ENCODE results near the gene GJB1. TPM values are rescaled to one million over a fixed set of nuclear protein-coding genes. Genes with fewer than 3 reads are reported as not detected.

Gene GJB1
- polyA plus RNA-seq, 1 donor from 2014 or later, result not detected

DNA sequence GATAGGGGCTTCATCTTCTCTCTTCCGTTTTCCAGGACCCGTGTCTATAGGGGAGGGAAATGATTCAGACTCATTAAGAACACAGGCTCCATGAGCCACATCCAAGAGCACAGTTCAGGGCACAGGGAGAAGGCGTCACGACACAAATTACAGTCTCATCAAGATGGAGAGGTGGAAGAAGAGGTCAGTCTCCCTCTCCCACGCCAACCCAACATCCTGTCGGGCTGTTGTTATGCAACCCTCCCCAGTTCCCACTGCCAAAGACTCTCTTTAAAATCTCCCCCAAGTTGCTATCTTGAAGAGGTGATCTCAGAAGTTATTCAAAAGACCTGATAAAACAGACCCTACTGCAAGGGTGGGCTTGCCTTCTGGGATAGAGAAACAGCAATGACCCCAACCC lies 18.3 kb downstream of the GJB1 start:
- no peaks in the 10 kb centered on the region for H3K36me3 ChIP-seq (ENCODE audit: insufficient read depth, low read length)
- H3F3A ChIP-seq (ENCODE audit: insufficient read depth, low read length, poor library complexity, severe bottlenecking), result no peaks in the 10 kb centered on the region
- TF ChIP-seq SMC3 (conservative IDR thresholded peaks at IDR 0.05; ENCODE audit: poor library complexity), result no peak
- no peak for TF ChIP-seq EZH2 (IDR thresholded peaks at IDR 0.05; ENCODE audit: borderline replicate concordance, insufficient read depth, low read length, poor library complexity, severe bottlenecking)
- TF ChIP-seq MXI1 (conservative IDR thresholded peaks at IDR 0.05; ENCODE audit: poor library complexity, severe bottlenecking), result no peak
- TF ChIP-seq TAF1 (IDR thresholded peaks at IDR 0.05; ENCODE audit: low read depth), result no peak
- TF ChIP-seq, protein P1, sequence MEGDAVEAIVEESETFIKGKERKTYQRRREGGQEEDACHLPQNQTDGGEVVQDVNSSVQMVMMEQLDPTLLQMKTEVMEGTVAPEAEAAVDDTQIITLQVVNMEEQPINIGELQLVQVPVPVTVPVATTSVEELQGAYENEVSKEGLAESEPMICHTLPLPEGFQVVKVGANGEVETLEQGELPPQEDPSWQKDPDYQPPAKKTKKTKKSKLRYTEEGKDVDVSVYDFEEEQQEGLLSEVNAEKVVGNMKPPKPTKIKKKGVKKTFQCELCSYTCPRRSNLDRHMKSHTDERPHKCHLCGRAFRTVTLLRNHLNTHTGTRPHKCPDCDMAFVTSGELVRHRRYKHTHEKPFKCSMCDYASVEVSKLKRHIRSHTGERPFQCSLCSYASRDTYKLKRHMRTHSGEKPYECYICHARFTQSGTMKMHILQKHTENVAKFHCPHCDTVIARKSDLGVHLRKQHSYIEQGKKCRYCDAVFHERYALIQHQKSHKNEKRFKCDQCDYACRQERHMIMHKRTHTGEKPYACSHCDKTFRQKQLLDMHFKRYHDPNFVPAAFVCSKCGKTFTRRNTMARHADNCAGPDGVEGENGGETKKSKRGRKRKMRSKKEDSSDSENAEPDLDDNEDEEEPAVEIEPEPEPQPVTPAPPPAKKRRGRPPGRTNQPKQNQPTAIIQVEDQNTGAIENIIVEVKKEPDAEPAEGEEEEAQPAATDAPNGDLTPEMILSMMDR (IDR thresholded peaks at IDR 0.05; ENCODE audit: poor library complexity, severe bottlenecking), result no peak
- no peak for TF ChIP-seq EP300 (conservative IDR thresholded peaks at IDR 0.05; ENCODE audit: poor library complexity, severe bottlenecking)
- TF ChIP-seq RAD21 (conservative IDR thresholded peaks at IDR 0.05), result no peak
- TF ChIP-seq POLR2AphosphoS5 (IDR thresholded peaks at IDR 0.05), result no peak
- TF ChIP-seq, protein P2, sequence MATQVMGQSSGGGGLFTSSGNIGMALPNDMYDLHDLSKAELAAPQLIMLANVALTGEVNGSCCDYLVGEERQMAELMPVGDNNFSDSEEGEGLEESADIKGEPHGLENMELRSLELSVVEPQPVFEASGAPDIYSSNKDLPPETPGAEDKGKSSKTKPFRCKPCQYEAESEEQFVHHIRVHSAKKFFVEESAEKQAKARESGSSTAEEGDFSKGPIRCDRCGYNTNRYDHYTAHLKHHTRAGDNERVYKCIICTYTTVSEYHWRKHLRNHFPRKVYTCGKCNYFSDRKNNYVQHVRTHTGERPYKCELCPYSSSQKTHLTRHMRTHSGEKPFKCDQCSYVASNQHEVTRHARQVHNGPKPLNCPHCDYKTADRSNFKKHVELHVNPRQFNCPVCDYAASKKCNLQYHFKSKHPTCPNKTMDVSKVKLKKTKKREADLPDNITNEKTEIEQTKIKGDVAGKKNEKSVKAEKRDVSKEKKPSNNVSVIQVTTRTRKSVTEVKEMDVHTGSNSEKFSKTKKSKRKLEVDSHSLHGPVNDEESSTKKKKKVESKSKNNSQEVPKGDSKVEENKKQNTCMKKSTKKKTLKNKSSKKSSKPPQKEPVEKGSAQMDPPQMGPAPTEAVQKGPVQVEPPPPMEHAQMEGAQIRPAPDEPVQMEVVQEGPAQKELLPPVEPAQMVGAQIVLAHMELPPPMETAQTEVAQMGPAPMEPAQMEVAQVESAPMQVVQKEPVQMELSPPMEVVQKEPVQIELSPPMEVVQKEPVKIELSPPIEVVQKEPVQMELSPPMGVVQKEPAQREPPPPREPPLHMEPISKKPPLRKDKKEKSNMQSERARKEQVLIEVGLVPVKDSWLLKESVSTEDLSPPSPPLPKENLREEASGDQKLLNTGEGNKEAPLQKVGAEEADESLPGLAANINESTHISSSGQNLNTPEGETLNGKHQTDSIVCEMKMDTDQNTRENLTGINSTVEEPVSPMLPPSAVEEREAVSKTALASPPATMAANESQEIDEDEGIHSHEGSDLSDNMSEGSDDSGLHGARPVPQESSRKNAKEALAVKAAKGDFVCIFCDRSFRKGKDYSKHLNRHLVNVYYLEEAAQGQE (IDR thresholded peaks at IDR 0.05; ENCODE audit: borderline replicate concordance), result no peak
- no peak overlapping the region for H2AFZ ChIP-seq (ENCODE audit: low read depth, low read length)
- no peaks in the 10 kb centered on the region for H3K27me3 ChIP-seq (ENCODE audit: insufficient read depth, low read depth, low read length)
- H3K4me3 ChIP-seq (ENCODE audit: low read length), result no peak overlapping the region
- H3K27ac ChIP-seq (ENCODE audit: low read length), result no peak overlapping the region
- no peaks in the 10 kb centered on the region for H4K20me1 ChIP-seq (ENCODE audit: insufficient read depth)
- H3K4me2 ChIP-seq (ENCODE audit: low read length), result no peak overlapping the region
- no peak overlapping the region for H3K9ac ChIP-seq (ENCODE audit: low read length)
- no peaks in the 10 kb centered on the region for H3K79me2 ChIP-seq (replicated peaks; ENCODE audit: insufficient read depth, low read length)
- no peaks in the 10 kb centered on the region for H3K9me2 ChIP-seq (ENCODE audit: insufficient read depth, low read length)
- no peaks in the 10 kb centered on the region for H3K9me3 ChIP-seq (ENCODE audit: low read length)

DNA sequence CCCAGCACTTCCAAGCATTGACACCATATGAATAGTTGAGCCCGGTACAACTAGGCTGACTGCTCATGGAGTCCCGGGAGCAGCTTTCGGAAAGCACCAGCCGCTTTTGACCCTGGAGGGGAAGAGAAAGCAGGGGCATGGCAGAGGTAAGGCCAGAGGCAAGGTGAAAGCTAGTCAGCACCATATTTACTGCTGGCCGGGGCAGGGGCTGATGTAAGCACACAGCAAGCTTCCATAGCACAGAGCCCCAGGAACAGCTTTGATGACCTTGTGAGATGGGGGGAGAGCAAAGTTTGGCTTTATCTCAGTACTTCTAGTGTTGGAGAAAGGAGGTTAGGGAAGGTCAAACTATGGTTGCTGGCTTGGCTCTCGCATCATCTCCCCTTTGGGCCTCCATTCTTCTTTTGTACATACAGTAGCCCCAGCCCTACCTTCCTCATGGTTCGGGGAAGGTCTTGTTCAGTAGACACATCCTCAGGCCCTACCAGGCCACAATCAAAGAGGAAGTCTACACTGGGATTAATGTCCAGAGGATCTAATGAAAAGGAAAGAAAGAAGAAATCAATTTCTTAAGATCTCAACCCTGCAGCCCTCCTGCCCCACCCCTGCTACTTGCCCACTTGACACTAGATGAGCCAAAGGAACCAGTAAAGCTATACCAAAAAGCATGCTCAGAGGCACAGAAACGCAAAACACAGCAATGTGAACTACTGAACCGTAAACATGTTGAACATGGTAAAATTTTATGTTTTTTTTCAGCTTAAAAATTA lies 21.5 kb downstream of the GJB1 start:
- no peak overlapping the region for H3K4me2 ChIP-seq (ENCODE audit: low read length)

More for the DNA sequence above, 21.5 kb downstream of the GJB1 start:
- Histone ChIP-seq H3K27ac (ENCODE audit: low read length) (no peak overlapping the region), H3K9me2 (ENCODE audit: insufficient read depth, low read length) (no peaks in the 10 kb centered on the region), H3K27me3 (ENCODE audit: insufficient read depth, low read depth, low read length) (no peaks in the 10 kb centered on the region), H3K9me3 (ENCODE audit: low read length) (no peaks in the 10 kb centered on the region), H3K79me2 (replicated peaks; ENCODE audit: insufficient read depth, low read length) (no peaks in the 10 kb centered on the region), H3K9ac (ENCODE audit: low read length) (no peak overlapping the region), H3F3A (ENCODE audit: insufficient read depth, low read length, poor library complexity, severe bottlenecking) (no peaks in the 10 kb centered on the region), H3K36me3 (ENCODE audit: insufficient read depth, low read length) (no peaks in the 10 kb centered on the region), H3K4me3 (ENCODE audit: low read length) (no peak overlapping the region), H2AFZ (ENCODE audit: low read depth, low read length) (no peak overlapping the region), H4K20me1 (ENCODE audit: insufficient read depth) (no peaks in the 10 kb centered on the region)
- TF ChIP-seq POLR2AphosphoS5 (IDR thresholded peaks at IDR 0.05) (no peak), EZH2 (IDR thresholded peaks at IDR 0.05; ENCODE audit: borderline replicate concordance, insufficient read depth, low read length, poor library complexity, severe bottlenecking) (no peak), MXI1 (conservative IDR thresholded peaks at IDR 0.05; ENCODE audit: poor library complexity, severe bottlenecking) (no peak), EP300 (conservative IDR thresholded peaks at IDR 0.05; ENCODE audit: poor library complexity, severe bottlenecking) (no peak), SMC3 (conservative IDR thresholded peaks at IDR 0.05; ENCODE audit: poor library complexity) (no peak), TAF1 (IDR thresholded peaks at IDR 0.05; ENCODE audit: low read depth) (no peak), RAD21 (conservative IDR thresholded peaks at IDR 0.05) (no peak)
- TF ChIP-seq, protein P1 (IDR thresholded peaks at IDR 0.05; ENCODE audit: poor library complexity, severe bottlenecking), result no peak
- TF ChIP-seq, protein P2 (IDR thresholded peaks at IDR 0.05; ENCODE audit: borderline replicate concordance), result no peak
